ENCODE measurements around the gene MPPED1. TPM values are rescaled to one million over a fixed set of nuclear protein-coding genes. Genes with fewer than 3 reads are reported as not detected.

Gene MPPED1
- total RNA-seq, 1 experiment from 2014 or later = not detected

DNA sequence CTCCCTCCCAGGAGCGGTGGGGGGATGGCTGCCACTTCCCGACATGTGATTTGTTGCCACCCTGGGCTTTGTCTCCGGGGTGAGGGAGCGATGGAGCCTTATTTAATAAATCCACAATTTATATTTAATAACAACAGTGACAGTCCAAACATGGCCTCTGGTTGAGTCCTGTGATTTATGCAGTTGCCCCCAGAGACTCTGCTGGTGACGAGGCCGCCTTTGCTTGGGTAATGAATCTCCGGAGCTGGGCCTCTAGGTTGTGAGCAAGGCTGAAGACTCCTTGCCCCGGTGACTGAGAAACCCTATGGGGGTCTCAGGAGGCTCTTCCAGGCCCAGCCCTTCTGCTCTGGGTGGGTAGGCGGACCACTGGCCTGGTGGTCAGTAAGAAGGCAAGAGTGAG is 16.7 kb downstream of the MPPED1 start:
- H3K9me3 Mint-ChIP-seq (ENCODE audit: unreplicated experiment) = no peaks in the 10 kb centered on the region
- intact Hi-C loops (cut with micrococcal nuclease) = no loop called here
- H3K36me3 Mint-ChIP-seq (ENCODE audit: insufficient read depth, unreplicated experiment) = no peaks in the 10 kb centered on the region
- H3K27ac Mint-ChIP-seq (ENCODE audit: low read depth, unreplicated experiment) = no peak overlapping the region
- ChIA-PET CTCF (no interaction called here), POLR2A (no interaction called here)
- BruUV-seq (replicated peaks) = no TSS peak
- TF ChIP-seq, protein P1, sequence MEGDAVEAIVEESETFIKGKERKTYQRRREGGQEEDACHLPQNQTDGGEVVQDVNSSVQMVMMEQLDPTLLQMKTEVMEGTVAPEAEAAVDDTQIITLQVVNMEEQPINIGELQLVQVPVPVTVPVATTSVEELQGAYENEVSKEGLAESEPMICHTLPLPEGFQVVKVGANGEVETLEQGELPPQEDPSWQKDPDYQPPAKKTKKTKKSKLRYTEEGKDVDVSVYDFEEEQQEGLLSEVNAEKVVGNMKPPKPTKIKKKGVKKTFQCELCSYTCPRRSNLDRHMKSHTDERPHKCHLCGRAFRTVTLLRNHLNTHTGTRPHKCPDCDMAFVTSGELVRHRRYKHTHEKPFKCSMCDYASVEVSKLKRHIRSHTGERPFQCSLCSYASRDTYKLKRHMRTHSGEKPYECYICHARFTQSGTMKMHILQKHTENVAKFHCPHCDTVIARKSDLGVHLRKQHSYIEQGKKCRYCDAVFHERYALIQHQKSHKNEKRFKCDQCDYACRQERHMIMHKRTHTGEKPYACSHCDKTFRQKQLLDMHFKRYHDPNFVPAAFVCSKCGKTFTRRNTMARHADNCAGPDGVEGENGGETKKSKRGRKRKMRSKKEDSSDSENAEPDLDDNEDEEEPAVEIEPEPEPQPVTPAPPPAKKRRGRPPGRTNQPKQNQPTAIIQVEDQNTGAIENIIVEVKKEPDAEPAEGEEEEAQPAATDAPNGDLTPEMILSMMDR (IDR thresholded peaks at IDR 0.05; ENCODE audit: unreplicated experiment) = no peak
- DNase-seq (ENCODE audit: unreplicated experiment) = no peak
- no peak overlapping the region for H3K4me3 Mint-ChIP-seq (ENCODE audit: unreplicated experiment)
- H3K4me1 Mint-ChIP-seq (ENCODE audit: insufficient read depth, unreplicated experiment) = no peaks in the 10 kb centered on the region
- H3K27me3 Mint-ChIP-seq (ENCODE audit: insufficient read depth, unreplicated experiment) = peaks cover 74% of the 10 kb centered on the region

DNA sequence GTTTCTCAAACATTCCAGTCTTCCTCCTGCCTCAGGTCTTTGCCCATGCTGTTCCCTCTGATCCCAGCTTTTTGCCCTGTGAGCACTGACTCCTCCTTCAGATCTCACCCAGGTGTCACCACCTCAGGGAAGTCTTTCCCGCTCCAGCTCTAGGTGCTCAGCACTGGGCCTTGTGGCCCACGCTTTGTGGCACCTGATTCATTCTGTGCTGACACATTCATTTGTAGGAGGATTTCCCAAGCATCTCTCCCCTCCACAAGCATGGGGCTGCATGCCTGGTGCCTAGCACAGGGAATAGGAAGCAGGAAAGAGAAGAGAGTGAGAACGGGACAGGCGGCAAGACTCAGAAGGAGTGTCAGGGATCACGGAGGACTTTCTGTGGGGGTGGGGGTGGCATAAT is 17.6 kb downstream of the MPPED1 start:
- ChIA-PET POLR2A (interaction anchor here (0.7 kb wide), 1 partner anchor 34 kb away, joined by 3 read pairs; no protein-coding TSS in a partner anchor), CTCF (no interaction called here)
- no peak overlapping the region for H3K4me3 Mint-ChIP-seq (ENCODE audit: unreplicated experiment)
- no peak for DNase-seq (ENCODE audit: unreplicated experiment)
- no peaks in the 10 kb centered on the region for H3K36me3 Mint-ChIP-seq (ENCODE audit: insufficient read depth, unreplicated experiment)
- H3K4me1 Mint-ChIP-seq (ENCODE audit: insufficient read depth, unreplicated experiment) = no peaks in the 10 kb centered on the region
- BruUV-seq (replicated peaks) = no TSS peak
- no peaks in the 10 kb centered on the region for H3K9me3 Mint-ChIP-seq (ENCODE audit: unreplicated experiment)
- TF ChIP-seq, protein P1 (IDR thresholded peaks at IDR 0.05; ENCODE audit: unreplicated experiment) = no peak
- intact Hi-C loops (cut with micrococcal nuclease) = no loop called here
- H3K27ac Mint-ChIP-seq (ENCODE audit: low read depth, unreplicated experiment) = no peak overlapping the region
- H3K27me3 Mint-ChIP-seq (ENCODE audit: insufficient read depth, unreplicated experiment) = peaks cover 74% of the 10 kb centered on the region

DNA sequence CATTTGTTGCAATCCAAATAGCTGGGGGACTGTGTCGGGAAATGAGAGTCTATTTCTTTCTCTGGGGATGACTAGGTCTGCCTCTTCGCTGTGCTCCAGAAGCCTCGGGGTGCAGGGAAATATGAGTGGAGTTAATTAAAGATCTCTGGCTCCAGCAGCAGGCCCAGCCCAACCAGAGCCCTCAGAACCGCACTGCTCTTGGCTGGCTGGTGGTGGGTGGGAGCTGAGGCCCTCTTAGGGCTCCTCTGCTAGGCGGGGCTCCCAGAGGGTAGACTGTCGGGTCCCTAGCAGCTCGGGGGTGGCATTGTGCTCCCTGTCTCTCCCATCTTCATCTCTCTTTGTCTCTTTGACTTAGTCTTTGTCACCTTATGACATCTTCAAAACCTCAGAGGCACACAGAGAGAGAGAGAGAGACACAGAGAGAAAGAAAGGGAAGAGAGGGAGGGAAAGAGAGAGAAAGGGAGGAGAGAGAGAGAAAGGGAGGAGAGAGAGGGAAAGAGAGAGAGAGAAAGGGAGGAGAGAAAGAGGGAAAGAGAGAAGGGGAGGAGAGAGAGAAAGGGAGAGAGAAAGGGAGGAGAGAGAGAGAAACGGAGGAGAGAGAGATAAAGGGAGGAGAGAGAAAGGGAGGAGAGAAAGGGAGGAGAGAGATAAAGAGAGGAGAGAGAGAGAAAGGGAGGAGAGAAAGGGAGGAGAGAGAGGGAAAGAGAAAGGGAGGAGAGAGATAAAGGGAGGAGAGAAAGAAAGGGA is 20.2 kb downstream of the MPPED1 start:
- DNase-seq (ENCODE audit: unreplicated experiment) = no peak
- TF ChIP-seq, protein P1 (IDR thresholded peaks at IDR 0.05; ENCODE audit: unreplicated experiment) = no peak
- BruUV-seq (replicated peaks) = no TSS peak
- intact Hi-C loops (cut with micrococcal nuclease) = no loop called here
- ChIA-PET POLR2A (interaction anchor here (0.7 to 1.2 kb wide), 2 partner anchors 172 to 387 kb away, joined by 3 read pairs; no protein-coding TSS in a partner anchor), CTCF (interaction anchor here (0.7 kb wide), 1 partner anchor 16 kb away, joined by 3 read pairs; no protein-coding TSS in a partner anchor)
- Mint-ChIP-seq H3K4me1 (ENCODE audit: insufficient read depth, unreplicated experiment) (no peaks in the 10 kb centered on the region), H3K36me3 (ENCODE audit: insufficient read depth, unreplicated experiment) (no peaks in the 10 kb centered on the region), H3K27ac (ENCODE audit: low read depth, unreplicated experiment) (no peak overlapping the region), H3K27me3 (ENCODE audit: insufficient read depth, unreplicated experiment) (peaks cover 77% of the 10 kb centered on the region), H3K9me3 (ENCODE audit: unreplicated experiment) (no peaks in the 10 kb centered on the region), H3K4me3 (ENCODE audit: unreplicated experiment) (no peak overlapping the region)

DNA sequence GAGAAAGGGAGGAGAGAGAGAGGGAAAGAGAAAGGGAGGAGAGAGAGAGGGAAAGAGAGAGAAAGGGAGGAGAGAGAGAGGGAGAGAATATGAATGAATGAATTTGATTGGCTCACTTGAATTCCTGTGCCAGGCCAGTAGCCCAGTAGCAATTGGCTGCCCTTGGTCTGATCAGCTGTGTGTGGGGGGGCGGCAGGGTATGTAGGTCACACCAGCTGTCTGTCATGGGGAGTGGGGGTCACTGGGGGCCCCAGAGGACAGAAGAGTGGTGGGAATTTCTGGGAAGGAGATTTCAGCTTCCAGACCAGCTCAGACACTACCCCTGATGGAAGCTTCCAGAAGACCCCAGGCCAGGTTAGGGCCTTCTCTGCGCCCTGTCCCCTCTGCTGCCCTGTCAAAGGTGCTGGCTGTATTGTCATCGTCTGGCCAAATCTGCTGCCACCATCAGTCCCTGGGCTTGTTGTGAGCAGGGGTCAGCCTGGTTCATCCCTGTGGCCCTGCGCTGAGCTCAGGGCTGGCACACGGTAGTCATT is 21.1 kb downstream of the MPPED1 start:
- H3K9me3 Mint-ChIP-seq (ENCODE audit: unreplicated experiment) = no peaks in the 10 kb centered on the region
- no peak for DNase-seq (ENCODE audit: unreplicated experiment)
- CTCF ChIA-PET = no interaction called here
- H3K27me3 Mint-ChIP-seq (ENCODE audit: insufficient read depth, unreplicated experiment) = peaks cover 80% of the 10 kb centered on the region
- TF ChIP-seq, protein P1 (IDR thresholded peaks at IDR 0.05; ENCODE audit: unreplicated experiment) = no peak
- POLR2A ChIA-PET = no interaction called here
- H3K27ac Mint-ChIP-seq (ENCODE audit: low read depth, unreplicated experiment) = no peak overlapping the region
- H3K36me3 Mint-ChIP-seq (ENCODE audit: insufficient read depth, unreplicated experiment) = no peaks in the 10 kb centered on the region
- no TSS peak for BruUV-seq (replicated peaks)
- no peaks in the 10 kb centered on the region for H3K4me1 Mint-ChIP-seq (ENCODE audit: insufficient read depth, unreplicated experiment)
- intact Hi-C loops (cut with micrococcal nuclease) = no loop called here
- no peak overlapping the region for H3K4me3 Mint-ChIP-seq (ENCODE audit: unreplicated experiment)

Measured in MCF 10A (cell line).